ENCODE results near the gene MPZ.
A peak's percentile ranks its signal among the peaks of the same experiment; 100 is the strongest.
"Not testable (repeated sequence)": the region's sequence is repeated elsewhere in the genome, so short reads cannot be mapped to it uniquely, and the experiment has no call there.

The MPZ gene

DNA sequence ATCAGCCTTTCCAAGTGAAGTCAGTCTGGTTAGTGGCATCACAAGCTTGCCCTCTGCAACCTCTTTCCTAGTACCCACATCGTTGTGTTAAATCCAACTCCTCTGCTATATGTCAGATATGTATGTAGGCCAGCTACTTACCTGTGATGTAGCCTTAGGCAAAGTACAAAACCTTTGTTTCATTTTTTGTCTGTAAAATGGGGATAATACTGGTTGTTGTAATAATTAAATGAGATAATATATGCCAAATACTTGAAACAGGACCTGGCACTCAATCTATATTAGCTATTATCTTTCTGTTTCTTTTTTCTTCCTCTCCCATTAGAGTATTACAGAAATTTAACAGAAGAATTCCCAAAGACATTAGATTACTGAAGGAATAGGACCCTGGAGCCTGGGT is 50.0 kb downstream of the MPZ start:
- in situ Hi-C loops (cut with MboI; ENCODE audit: low pct_unique_long_range_greater_than_20kb, low sequenced_read_pairs, unreplicated experiment): no loop called here
- DNase-seq (ENCODE audit: low spot score): no peak
- TF ChIP-seq, protein P1, sequence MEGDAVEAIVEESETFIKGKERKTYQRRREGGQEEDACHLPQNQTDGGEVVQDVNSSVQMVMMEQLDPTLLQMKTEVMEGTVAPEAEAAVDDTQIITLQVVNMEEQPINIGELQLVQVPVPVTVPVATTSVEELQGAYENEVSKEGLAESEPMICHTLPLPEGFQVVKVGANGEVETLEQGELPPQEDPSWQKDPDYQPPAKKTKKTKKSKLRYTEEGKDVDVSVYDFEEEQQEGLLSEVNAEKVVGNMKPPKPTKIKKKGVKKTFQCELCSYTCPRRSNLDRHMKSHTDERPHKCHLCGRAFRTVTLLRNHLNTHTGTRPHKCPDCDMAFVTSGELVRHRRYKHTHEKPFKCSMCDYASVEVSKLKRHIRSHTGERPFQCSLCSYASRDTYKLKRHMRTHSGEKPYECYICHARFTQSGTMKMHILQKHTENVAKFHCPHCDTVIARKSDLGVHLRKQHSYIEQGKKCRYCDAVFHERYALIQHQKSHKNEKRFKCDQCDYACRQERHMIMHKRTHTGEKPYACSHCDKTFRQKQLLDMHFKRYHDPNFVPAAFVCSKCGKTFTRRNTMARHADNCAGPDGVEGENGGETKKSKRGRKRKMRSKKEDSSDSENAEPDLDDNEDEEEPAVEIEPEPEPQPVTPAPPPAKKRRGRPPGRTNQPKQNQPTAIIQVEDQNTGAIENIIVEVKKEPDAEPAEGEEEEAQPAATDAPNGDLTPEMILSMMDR (IDR thresholded peaks at IDR 0.05; ENCODE audit: extremely low read depth, insufficient read depth, missing control alignments): no peak

DNA sequence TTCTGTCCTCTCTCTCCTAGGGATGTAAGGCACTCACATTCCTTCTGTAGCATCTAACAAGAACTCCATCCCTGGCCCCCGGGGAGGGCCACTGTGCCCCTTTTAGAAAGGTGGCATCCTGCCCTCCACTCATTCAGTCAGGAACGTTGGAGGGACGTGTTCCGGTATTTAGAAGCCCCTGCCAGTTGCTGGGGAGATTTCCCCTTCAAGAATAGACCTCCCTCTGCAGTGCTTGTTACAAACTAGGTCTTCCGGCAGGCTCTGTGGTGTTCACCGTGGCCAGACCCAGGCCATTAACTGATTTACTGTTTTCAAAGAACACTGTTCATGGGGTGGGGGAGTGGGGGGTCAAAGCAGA is 50.4 kb downstream of the MPZ start:
- TF ChIP-seq, protein P1 (IDR thresholded peaks at IDR 0.05; ENCODE audit: extremely low read depth, insufficient read depth, missing control alignments): no peak
- in situ Hi-C loops (cut with MboI; ENCODE audit: low pct_unique_long_range_greater_than_20kb, low sequenced_read_pairs, unreplicated experiment): no loop called here
- DNase-seq (ENCODE audit: low spot score): no peak

DNA sequence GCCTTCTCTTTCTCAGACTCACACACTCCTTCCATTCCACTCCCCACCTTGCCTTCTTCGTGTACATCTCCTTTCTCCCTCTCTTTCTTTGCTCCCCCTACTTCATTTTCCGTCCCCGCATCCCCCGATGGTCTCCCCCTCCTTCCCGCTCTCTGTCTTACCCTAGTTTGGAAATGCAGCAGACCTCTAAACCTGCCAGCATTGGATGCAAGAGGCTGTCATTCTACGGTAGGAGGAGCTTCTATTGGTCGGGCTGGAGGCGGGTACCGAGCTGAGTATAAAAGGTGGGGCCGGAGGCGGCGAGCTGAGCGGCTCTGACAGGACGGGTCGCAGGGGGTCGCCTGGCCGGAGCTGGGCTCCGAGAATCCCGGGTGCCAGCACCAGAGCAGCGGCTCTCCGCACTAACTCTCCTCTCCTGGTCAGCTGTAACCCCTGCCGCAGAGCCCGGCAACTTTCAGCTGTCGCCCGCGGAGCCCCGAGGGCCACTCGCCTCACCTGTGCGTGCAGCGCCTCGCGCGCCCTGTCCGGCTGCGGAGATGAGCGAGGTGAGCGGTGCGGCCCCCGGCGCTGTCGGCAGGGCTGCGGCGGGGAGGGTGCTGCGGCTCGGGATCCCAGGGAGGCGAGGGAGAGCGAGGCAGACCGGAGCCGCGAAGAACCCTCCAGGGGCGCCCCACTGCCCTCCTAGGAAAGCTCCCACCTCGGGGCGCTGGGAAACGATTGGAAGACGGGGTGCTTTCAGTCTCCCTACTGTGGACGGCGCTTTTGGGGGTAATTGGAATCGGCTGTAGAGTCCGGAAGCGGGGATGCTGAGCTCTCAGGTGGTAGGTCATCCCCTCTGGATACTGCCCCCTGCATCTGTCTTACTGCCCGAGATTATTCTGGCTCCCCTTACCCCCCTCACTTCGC is 51.1 kb downstream of the MPZ start, which contains the start of gene PCP4L1:
Gene PCP4L1 (plus strand): TSS at position 307 of the 906 bp plus-strand sequence. CDS start 230 bp downstream, at position 537.
- in situ Hi-C loops (cut with MboI; ENCODE audit: low pct_unique_long_range_greater_than_20kb, low sequenced_read_pairs, unreplicated experiment): no loop called here
- DNase-seq (ENCODE audit: low spot score): peak; percentile 82
- TF ChIP-seq, protein P1 (IDR thresholded peaks at IDR 0.05; ENCODE audit: extremely low read depth, insufficient read depth, missing control alignments): no peak

DNA sequence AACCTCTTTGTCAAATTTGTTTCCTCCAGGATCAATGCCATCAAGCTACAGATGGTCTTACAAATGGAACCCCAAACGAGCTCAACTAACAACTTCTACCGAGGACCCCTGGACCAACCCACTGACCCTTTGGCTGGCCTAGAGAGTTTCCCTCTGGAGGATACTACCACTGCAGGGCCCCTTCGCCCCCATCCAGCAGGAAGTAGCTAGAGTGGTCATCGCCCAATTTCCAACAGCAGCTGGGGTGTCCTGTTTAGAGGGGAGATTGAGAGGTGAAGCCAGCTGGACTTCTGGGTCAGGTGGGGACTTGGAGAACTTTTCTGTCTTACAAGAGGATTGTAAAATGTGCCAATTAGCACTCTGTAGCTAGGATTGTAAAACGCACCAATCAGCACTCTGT is 52.7 kb downstream of the MPZ start:
- DNase-seq (ENCODE audit: low spot score); in situ Hi-C loops (cut with MboI; ENCODE audit: low pct_unique_long_range_greater_than_20kb, low sequenced_read_pairs, unreplicated experiment): not testable (repeated sequence)

DNA sequence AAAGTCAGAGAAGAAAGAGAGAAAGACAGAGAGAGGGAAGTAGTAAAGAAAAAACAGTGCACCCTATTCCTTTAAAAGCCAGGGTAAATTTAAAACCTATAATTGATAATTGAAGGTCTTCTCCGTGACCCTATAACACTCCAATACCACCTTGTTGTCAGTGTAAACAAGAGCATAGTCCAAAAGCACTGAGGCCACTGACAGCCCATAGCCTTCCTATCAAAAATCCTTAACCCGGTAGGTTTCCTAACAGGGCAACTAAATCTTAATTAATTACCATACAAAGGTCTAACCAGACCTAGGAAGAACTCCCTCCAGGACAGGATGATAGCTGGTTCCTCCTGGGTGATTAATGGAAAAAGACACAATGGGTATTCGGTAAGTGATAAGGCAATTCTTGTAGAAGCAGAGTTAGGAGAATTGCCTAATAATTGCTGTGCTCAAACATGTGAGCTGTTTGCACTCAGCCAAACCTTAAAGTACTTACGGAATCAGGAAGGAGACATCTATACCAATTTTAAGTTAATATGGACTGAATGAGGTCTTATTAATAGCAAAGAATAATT is 53.7 kb downstream of the MPZ start:
- DNase-seq (ENCODE audit: low spot score); in situ Hi-C loops (cut with MboI; ENCODE audit: low pct_unique_long_range_greater_than_20kb, low sequenced_read_pairs, unreplicated experiment): not testable (repeated sequence)

DNA sequence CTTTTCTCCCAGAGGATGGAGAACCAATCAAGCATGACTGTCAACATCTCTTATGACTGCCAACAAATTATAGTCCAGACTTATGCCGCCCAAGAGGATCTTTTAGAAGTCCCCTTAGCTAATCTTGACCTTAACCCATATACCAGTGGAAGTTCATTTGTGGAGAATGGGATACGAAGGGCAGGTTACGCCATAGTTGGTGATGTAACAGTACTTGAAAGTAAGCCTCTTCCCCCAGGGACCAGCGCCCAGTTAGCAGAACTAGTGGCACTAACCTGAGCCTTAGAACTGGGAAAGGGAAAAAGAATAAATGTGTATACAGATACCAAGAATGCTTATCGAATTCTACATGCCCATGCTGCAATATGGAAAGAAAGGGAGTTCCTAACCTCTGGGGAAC is 54.5 kb downstream of the MPZ start:
- in situ Hi-C loops (cut with MboI; ENCODE audit: low pct_unique_long_range_greater_than_20kb, low sequenced_read_pairs, unreplicated experiment); DNase-seq (ENCODE audit: low spot score): not testable (repeated sequence)

All from GM13977 (cell line).